Activated naive CD4-positive, alpha-beta T cell (primary cell): Measurements from ENCODE around the gene RAB3C.

Experiments
- DNase-seq, 4 experiments: peaks; one replicate each; lab custom pipeline; 2025; lab: John Stamatoyannopoulos, UW

RAB3C gene

GRCh38 chr5:58886315-58887207 lies 303.7 kb downstream of the RAB3C start:
- peak; percentile 3 to 42 (median 18) for DNase-seq

- no peak for DNase-seq
These were observed 304.4 kb downstream of the RAB3C start for GRCh38 chr5:58887311-58887710.

- no peak for DNase-seq
These were observed 305.0 kb downstream of the RAB3C start for GRCh38 chr5:58887721-58888409.

GRCh38 chr5:58890265-58890664 lies 307.4 kb downstream of the RAB3C start:
- no peak for DNase-seq

GRCh38 chr5:58890701-58891085 lies 307.8 kb downstream of the RAB3C start:
- no peak for DNase-seq

- DNase-seq: peak; percentile 8 to 39 (median 33)
These were observed 308.5 kb downstream of the RAB3C start for GRCh38 chr5:58891086-58891970.

GRCh38 chr5:58891971-58892343 lies 309.1 kb downstream of the RAB3C start:
- DNase-seq: no peak

- no peak for DNase-seq
These were observed 310.7 kb downstream of the RAB3C start for GRCh38 chr5:58893551-58893950.

- DNase-seq: no peak
These were observed 315.1 kb downstream of the RAB3C start for GRCh38 chr5:58898006-58898405.

GRCh38 chr5:58898538-58898937 lies 315.7 kb downstream of the RAB3C start:
- no peak for DNase-seq

- no peak for DNase-seq
These were observed 318.4 kb downstream of the RAB3C start for GRCh38 chr5:58901271-58901670.

- no peak for DNase-seq
These were observed 319.4 kb downstream of the RAB3C start for GRCh38 chr5:58902305-58902704.

GRCh38 chr5:58902765-58903164 lies 319.9 kb downstream of the RAB3C start:
- no peak for DNase-seq

GRCh38 chr5:58904737-58905136 lies 321.9 kb downstream of the RAB3C start:
- no peak for DNase-seq

GRCh38 chr5:58905944-58906343 lies 323.1 kb downstream of the RAB3C start:
- DNase-seq: no peak
